GM18505 (cell line): ENCODE measurements around the gene EMILIN1.
"Not testable (repeated sequence)": the region's sequence is repeated elsewhere in the genome, so short reads cannot be mapped to it uniquely, and the experiment has no call there.

Source experiments
- ATAC-seq: cut with Tn5 transposase; IDR thresholded peaks from one replicate; pipeline ENCODE4 v1.9.1; 2021; ENCODE audit not compliant: unreplicated experiment
- POLR2A ChIP-seq: IDR thresholded peaks from 4 replicates; pipeline ENCODE4 v1.6.1; 2011; ENCODE audit warnings: borderline replicate concordance; ENCODE audit not compliant: insufficient read depth, insufficient read length; ENCODE audit errors: extremely low read depth

Gene EMILIN1

GRCh38 chr2:27100036-27100435, 21.6 kb downstream of the EMILIN1 start:
- no peak for ATAC-seq

GRCh38 chr2:27102329-27102728, 23.9 kb downstream of the EMILIN1 start:
- ATAC-seq, result no peak
- TF ChIP-seq POLR2A, result no peak

More at GRCh38 chr2:27100036-27100435, 21.6 kb downstream of the EMILIN1 start:
- TF ChIP-seq POLR2A, result no peak

- TF ChIP-seq POLR2A, result no peak
- ATAC-seq, result no peak
These were observed 27.6 kb downstream of the EMILIN1 start for GRCh38 chr2:27105981-27106380.

GRCh38 chr2:27108221-27108620, 29.8 kb downstream of the EMILIN1 start:
- ATAC-seq, result no peak
- no peak for TF ChIP-seq POLR2A

GRCh38 chr2:27109083-27109482, 30.7 kb downstream of the EMILIN1 start:
- ATAC-seq, result no peak
- no peak for TF ChIP-seq POLR2A

- not testable (repeated sequence) for ATAC-seq
These were observed 32.4 kb downstream of the EMILIN1 start for GRCh38 chr2:27110603-27111352.

GRCh38 chr2:27111392-27112078, 33.1 kb downstream of the EMILIN1 start:
- not testable (repeated sequence) for ATAC-seq

GRCh38 chr2:27115519-27115918, 37.1 kb downstream of the EMILIN1 start:
- no peak for TF ChIP-seq POLR2A
- ATAC-seq, result no peak

GRCh38 chr2:27117995-27118524, 39.6 kb downstream of the EMILIN1 start:
- no peak for TF ChIP-seq POLR2A
- no peak for ATAC-seq

- no peak for TF ChIP-seq POLR2A
- no peak for ATAC-seq
These were observed 40.3 kb downstream of the EMILIN1 start, which contains the start of gene CGREF1 for GRCh38 chr2:27118525-27119329. Gene CGREF1 (minus strand): TSS chr2:27119128. CDS start chr2:27104366, 14,762 bp downstream.

- not testable (repeated sequence) for ATAC-seq
These were observed 40.9 kb downstream of the EMILIN1 start for GRCh38 chr2:27119330-27119670.

- TF ChIP-seq POLR2A, result no peak
- ATAC-seq, result no peak
These were observed 43.5 kb downstream of the EMILIN1 start for GRCh38 chr2:27121906-27122305.

- no peak for TF ChIP-seq POLR2A
- no peak for ATAC-seq
These were observed 44.4 kb downstream of the EMILIN1 start for GRCh38 chr2:27122791-27123190.
